ENCODE results near the gene SRSF2.
"Not testable (repeated sequence)": the region's sequence is repeated elsewhere in the genome, so short reads cannot be mapped to it uniquely, and the experiment has no call there.

Gene SRSF2, protein sequence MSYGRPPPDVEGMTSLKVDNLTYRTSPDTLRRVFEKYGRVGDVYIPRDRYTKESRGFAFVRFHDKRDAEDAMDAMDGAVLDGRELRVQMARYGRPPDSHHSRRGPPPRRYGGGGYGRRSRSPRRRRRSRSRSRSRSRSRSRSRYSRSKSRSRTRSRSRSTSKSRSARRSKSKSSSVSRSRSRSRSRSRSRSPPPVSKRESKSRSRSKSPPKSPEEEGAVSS

DNA sequence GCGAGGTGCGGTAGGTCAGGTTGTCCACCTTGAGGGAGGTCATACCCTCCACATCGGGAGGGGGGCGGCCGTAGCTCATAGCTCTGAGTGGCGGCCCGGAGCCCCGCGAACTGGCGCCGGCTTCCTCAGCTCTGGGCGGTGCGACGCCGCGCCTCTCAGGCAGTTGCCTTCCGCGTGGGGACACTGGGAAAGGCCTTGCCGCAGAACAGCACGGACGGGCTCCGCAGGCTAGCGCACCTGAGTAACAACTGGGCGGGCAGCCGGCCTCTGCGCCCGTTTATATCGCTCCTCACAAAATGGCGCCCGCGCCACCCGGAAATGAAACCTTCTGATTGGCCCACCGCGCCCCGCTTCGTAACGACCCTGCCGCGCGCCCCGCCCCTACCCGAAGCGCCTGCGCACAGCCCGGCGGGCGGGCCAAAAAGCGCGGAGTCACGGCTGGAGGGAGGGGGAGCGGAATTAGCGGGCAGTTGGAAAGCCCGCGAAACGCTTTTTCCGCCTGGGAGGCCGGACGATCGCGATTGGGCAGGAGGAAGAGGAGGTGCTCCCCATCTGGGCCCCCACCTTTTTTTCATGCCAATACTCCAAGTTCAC lies at the start of gene SRSF2:
Gene SRSF2 (minus strand): TSS at position 250 of the 594 bp plus-strand sequence. CDS start 171 bp downstream, at position 79.
- in situ Hi-C loops (cut with MboI; ENCODE audit: low pct_unique_long_range_greater_than_20kb, low sequenced_read_pairs), result no loop called here
- DNase-seq, result peak; percentile 99

DNA sequence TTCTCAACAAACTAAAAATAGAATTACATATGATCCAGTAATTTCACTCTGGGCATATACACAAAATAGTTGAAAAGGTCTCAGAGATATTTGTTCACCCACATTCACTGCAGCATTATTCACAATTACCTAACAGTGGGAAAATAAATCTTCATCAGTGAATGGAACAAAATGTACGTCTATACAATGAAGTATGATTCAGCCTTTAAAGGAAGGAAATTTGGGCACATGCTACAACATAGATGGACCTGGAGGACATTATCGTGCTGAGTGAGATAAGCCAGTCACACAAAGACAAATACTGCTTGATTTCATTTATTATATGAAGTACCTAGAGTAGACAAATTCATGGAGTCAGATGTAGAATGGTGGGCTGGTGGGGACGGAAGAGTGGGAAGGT lies 47.8 kb upstream of the SRSF2 start:
- DNase-seq, result no peak
- in situ Hi-C loops (cut with MboI; ENCODE audit: low pct_unique_long_range_greater_than_20kb, low sequenced_read_pairs), result no loop called here

DNA sequence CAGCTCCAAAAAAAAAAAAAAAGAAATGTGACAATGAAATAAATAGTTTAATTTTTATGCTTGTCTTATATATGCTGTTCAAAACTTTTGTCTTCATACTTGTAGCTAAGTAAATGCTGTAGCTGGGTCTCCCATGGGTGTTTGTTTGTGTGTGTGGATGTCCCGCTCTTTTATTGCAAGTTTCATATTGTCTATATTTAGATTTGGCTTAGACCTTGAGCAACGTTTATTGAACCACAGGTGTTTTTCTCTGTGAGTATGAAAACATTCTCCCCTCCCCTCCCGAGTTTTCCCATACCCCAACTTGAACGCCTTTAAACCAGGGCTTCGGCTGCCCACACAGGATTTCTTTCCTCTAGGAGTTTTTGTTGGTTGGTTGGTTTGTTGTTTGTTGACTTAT lies 46.0 kb upstream of the SRSF2 start:
- in situ Hi-C loops (cut with MboI; ENCODE audit: low pct_unique_long_range_greater_than_20kb, low sequenced_read_pairs), result no loop called here
- no peak for DNase-seq

DNA sequence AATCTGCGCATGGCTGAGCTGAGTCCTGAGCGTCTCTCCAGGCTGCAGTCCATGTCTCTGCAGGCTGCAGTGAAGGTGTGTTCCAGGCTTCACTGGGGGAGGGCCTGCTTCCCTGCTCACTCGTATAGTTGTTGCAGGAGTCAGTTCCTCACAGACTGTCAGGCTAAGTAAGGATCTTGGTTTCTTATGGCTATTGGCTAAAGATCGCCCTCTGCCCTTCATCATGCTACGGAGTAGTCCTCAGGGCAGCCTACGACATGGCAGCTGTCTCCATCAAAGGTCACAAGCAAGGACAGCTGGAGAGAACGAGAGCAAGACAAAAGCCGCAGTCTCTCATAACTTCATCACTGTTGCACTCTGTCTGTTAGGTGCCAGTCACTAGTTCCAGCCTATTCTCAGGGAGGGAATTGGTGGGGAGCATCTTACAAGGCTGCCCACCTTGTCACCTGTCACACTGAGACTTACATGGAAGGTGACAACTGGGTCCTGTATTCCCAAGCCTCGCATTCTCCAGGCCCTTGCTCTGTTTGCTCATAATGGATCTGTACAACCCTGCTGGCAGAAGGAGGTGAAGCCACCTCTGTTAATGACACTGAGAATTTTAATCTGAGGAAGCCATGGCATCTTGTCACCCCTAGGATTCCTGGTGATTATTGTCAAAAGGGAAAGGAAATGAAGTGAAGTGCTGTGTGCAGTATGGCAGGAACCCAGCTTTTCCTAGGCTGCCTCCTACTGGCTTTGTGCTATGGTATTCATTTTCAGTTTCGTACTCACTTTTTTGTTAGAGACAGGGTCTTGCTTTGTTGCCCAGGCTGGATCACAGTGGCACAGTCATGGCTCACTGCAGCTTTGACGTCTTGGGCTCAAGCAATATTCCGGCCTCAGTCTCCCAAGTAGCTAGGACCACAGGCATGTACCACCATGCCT lies 44.2 kb upstream of the SRSF2 start:
- peak; percentile 26 for DNase-seq
- in situ Hi-C loops (cut with MboI; ENCODE audit: low pct_unique_long_range_greater_than_20kb, low sequenced_read_pairs), result no loop called here

DNA sequence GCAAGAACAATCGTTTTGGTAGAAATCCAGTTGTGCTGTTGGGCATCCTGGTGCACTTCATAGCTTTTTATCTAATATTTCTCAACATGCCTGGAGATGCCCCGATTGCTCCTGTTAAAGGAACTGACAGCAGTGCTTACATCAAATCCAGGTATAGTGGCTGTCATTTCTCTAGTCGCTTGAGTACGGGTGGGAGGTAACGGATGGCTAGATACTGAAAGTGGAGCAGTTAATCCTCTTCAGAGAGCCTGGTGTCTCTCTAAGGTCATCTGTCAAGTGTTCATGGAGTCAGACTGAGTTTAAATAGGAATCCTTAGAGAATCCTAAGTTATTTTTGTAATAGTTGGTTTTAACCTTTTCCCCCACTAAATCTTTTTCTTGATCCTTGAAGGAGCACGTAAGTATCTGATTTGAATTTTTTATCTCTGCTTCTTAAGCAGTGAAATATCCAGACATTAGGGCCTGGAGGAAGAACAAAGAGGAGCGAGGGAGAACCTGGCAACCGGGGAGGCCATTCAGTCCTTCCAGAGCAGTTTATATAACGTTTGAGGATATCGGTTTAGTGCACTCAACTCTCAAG lies 38.0 kb upstream of the SRSF2 start:
- in situ Hi-C loops (cut with MboI; ENCODE audit: low pct_unique_long_range_greater_than_20kb, low sequenced_read_pairs), result no loop called here
- no peak for DNase-seq

DNA sequence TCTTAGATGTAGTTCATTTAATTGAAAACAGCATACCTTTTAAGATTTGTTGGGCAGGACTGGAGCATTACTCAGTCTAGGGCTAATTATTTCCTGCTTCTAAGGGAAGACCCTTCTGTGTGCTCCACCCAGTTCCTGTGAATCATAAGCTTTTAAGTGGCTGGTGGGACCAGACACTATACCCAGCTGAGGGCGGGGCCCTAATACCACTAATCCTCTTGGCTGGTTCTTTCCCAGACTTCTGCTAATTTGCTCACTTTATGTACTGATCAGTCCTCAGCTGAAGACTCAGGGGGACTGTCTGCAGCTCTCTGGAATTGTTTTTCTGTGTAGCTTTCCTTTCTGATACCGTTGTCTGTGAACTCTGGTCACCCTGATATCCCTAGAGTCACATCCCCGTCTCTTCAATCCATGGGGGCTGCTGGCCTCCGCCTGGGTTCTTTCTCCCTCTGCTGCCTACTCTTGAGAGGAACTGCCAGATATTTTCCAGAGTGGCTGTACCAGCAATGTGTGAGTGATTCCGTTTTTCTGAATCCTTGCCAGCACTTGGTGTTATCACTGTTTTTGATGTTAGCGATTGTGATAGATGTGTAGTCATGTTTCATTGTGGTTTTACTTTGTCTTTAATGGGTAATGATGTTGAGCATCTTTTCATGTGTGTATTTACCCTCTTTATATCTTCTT lies 35.9 kb upstream of the SRSF2 start:
- DNase-seq, result peak; percentile 85
- in situ Hi-C loops (cut with MboI; ENCODE audit: low pct_unique_long_range_greater_than_20kb, low sequenced_read_pairs), result no loop called here

DNA sequence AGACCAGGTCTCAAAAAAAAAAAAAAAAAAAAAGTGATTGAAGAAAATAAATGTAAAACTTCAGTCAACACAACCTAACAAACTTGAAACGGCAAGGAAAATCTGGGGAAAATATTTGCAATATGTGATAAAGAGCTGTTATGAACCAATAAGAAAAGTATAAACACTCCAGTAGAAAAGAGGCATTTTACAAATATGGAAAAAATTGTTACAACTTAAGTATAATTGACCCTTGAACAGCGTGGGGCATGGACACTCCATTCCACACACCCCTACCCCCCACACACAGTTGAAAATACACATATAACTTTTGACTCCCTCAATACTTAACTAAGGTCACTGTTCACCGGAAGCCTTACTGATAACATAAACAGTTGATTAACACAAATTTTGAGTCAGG lies 21.4 kb upstream of the SRSF2 start:
- in situ Hi-C loops (cut with MboI; ENCODE audit: low pct_unique_long_range_greater_than_20kb, low sequenced_read_pairs), result no loop called here
- no peak for DNase-seq

DNA sequence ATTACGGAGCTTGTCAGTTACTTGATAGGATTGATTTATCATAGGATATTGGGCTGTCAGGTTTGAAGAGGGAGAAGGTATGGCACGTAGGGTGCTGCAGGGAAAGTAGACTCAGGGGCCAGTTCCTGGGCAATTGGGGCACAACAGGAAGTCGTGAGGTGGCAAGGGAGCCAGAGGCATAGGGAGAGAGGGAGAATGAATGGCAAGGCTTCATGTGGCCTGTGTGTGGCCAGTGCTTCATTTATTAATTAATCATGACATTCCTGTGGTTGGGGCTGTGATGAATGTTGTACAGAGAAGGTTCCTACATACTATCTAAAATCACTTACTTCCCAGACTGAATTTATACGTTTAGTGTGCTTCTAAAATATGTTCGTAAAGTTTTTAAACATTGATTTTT lies 20.1 kb upstream of the SRSF2 start:
- in situ Hi-C loops (cut with MboI; ENCODE audit: low pct_unique_long_range_greater_than_20kb, low sequenced_read_pairs), result no loop called here
- DNase-seq, result no peak

DNA sequence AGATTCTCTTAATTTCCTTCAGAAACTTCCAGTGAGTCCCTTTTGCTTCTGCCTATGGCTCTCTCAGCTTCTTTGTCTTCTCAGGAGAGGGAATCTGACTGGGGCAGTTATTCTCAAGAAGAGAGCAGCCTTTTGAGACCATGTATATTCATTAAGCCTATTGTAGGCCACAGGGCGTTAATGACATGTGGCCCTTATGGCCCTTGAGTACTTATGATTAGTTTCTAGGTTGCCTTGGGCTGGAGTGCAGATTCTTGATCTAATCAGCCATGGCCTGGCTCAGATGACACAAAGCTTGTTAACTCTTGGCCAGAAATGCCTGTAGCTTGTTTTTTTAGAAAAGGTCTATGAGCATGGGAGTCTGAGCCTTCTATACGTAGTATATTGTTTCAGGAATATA lies 18.2 kb upstream of the SRSF2 start:
- in situ Hi-C loops (cut with MboI; ENCODE audit: low pct_unique_long_range_greater_than_20kb, low sequenced_read_pairs), result no loop called here
- no peak for DNase-seq

DNA sequence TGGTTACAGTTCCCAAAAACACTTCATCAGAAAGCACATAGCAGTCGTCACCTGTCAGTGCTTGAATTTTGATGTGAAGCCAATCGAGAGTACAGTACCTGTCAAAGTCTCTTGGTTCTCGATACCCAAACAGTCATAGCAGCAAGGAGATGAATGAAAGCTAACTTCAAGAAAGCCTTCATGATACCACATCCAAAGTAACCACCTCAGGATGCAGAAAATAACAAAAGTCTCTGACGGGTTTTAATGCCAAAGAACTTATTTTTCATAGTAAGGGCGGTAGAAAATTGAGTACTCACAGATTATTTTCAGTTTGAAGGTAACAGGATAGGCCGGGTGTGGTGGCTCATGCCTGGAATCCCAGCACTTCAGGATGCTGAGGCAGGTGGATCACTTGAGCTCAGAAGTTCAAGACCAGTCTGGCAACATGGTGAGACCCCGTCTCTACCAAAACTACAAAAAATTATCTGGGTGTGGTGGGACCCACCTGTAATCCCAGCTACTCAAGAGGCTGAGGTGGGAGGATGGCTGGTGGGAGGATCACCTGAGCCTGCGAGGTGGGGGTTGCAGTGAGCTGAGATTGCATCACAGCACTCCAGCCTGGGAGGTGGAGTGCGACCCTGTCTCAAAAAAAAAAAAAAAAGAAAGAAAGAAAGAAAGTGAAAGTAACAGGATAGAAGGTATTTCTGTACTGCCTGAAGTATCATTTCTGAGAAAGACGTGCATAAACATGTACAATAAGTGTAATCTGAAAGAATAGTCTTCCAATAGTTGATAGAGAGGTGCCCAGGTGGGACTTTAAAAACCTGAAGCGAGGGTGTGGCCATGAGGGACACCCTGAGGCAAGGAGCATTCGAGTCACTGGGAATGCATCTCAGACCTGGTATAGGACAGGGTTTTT lies 16.2 kb upstream of the SRSF2 start:
- no peak for DNase-seq
- in situ Hi-C loops (cut with MboI; ENCODE audit: low pct_unique_long_range_greater_than_20kb, low sequenced_read_pairs), result no loop called here

DNA sequence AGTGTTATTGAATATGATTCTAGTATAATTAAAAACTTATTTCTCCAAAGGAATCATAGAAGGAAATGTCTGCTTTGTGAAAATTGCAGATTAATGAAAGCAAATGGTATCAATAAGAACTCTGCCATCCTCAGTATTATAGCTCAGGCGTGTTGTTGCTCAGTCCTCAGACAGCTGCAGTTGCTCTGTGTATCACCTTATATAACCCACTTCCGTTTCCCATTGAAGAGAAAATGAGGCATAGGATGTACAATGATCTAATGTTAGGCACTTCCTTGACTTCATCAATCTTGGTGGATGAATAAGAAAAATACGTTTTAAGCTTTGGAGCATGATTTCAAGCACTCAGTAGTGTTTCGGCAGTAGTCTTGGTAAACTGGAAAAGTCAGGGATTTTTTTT lies 14.9 kb upstream of the SRSF2 start:
- DNase-seq, result no peak
- in situ Hi-C loops (cut with MboI; ENCODE audit: low pct_unique_long_range_greater_than_20kb, low sequenced_read_pairs), result no loop called here

DNA sequence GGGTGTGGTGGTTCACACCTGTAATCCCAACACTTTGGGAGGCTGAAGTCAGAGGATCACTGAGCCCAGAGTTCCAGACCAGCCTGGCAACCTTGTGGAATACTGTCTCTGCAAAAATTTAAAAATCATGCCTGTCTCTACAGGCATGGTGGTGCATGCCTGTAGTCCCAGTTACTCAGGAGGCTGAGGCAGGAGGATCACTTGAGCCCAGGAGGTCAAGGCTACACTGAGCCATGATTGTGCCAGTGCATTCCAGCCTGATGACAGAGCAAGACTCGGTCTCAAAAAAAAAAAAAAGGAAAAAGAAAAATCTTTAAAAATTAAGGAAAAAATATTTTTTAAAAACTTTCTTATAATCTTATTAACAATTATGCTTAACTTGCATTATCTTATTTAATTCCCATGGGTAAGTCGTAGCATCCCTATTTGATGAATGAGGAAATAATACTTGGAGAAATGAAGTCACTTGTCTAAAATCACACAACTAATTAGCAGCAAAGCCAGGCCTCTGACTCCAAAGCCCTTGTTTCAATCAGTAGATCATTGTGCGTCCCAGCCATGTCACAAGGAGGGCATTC lies 14.4 kb upstream of the SRSF2 start:
- in situ Hi-C loops (cut with MboI; ENCODE audit: low pct_unique_long_range_greater_than_20kb, low sequenced_read_pairs), result no loop called here
- no peak for DNase-seq

DNA sequence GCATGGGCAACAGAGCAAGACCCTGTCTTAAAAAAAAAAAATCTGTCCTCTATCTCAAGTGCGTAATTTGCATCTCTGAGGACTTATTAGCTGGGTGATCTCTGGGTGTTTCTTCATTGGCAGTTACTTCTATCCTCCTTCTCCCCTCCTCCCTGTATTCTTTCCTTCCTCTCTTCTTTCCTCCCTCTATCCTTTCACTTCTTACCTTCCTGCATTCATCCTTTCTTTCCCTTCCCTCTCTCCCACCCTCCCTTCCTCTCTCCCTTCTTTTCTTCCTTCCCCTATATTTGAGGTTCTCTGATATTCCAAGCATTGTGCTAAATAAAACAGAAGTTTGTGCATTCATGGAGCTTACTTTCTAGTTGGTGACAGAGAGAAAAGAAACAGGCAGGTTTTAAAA lies 11.5 kb upstream of the SRSF2 start:
- in situ Hi-C loops (cut with MboI; ENCODE audit: low pct_unique_long_range_greater_than_20kb, low sequenced_read_pairs), result no loop called here
- no peak for DNase-seq

DNA sequence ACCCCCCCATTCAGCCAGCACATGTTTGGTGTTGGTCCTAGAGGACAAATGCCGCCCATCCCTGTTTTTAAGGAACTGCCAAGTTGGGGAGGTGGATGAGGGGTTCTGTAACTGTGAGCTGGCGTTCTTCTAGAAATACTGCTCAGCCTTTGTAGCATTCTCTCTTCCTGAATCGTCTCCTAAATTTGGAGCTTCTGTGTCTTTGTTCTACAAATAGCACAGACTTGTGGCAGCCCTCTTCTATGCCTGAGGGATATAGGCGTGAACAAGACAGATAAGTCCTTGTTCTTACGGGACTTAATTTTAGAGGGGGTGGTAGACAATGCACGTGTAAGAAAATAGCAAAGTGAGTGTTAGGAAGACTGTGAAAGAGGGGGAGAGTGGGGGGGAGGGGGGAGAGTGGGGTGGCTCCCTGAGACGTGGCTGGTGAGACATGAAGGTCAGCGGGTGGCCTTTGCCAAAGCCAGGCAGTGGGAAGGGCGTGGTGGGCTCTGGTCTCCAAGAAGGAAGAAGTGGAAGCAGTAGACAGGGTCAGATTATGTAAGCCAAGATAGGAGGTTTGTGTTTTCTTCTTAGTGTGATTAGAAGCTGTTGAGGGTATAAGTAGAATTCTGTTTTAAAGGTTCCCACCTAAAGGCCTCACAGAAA lies 10.7 kb upstream of the SRSF2 start:
- in situ Hi-C loops (cut with MboI; ENCODE audit: low pct_unique_long_range_greater_than_20kb, low sequenced_read_pairs), result no loop called here
- no peak for DNase-seq

DNA sequence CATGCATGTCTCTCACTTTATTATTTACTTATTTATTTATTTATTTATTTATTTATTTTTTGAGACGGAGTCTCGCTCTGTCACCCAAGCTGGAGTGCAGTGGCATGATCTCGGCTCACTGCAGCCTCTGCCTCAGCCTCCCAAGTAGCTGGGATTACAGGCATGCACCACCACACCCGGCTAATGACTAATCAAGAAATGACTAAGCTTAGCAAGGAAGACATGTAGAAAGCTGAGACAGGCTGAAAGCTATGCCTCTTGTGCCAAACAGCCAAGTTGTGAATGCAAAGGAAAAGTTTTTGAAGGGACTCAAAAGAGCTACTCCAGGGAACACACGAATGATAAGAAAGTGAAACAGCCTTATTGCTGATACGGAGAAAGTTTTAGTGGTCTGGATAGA lies 8.7 kb upstream of the SRSF2 start:
- in situ Hi-C loops (cut with MboI; ENCODE audit: low pct_unique_long_range_greater_than_20kb, low sequenced_read_pairs); DNase-seq: not testable (repeated sequence)

DNA sequence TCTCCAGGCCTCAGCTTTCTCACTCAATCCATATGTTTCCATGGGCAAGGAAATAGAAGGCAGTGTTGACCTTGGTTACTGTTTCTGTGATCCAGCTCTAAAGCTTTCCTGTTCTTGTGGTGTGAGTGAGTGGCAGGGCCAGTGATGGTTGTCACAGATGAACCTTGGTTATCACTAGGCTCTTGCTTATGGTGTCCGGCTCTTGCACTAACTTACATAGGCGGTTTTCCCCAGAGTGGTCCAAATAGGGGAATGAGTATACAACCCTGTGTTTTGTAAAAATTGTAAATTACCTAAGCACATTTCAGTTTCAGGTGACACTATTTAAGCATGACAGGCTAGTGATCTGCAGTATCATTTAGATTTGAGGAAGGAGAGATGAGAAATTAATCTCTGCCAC lies 7.6 kb upstream of the SRSF2 start:
- no peak for DNase-seq
- in situ Hi-C loops (cut with MboI; ENCODE audit: low pct_unique_long_range_greater_than_20kb, low sequenced_read_pairs), result no loop called here

DNA sequence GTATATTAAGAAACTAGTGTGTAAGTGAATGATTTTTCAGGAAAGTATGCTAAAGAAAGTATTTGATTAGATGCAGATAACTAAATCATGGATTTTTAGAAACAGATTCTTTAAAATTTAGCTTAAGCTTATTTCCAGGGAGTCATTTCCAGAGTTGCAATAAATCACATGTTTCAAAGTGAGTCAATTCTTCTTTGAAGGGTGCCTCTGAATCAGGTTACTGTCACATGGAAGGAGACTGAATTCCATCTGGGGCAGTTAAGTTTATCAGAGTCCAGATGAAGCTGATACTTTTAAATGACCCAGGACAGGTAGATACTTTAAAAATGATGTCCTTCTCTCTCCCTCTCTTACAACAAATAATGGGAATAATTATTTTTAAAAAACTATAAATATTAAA lies 5.8 kb upstream of the SRSF2 start:
- DNase-seq, result no peak
- in situ Hi-C loops (cut with MboI; ENCODE audit: low pct_unique_long_range_greater_than_20kb, low sequenced_read_pairs), result no loop called here

Data from KBM-7 (cell line).